GM18868 (cell line): ENCODE results near the gene DMAC2L.
"Not testable (repeated sequence)": the region's sequence is repeated elsewhere in the genome, so short reads cannot be mapped to it uniquely, and the experiment has no call there.

Experiments
- ATAC-seq: cut with Tn5 transposase; IDR thresholded peaks from one replicate; pipeline ENCODE4 v1.9.1; 2021; ENCODE audit warnings: mild to moderate bottlenecking, moderate library complexity; ENCODE audit not compliant: unreplicated experiment

The DMAC2L gene, protein sequence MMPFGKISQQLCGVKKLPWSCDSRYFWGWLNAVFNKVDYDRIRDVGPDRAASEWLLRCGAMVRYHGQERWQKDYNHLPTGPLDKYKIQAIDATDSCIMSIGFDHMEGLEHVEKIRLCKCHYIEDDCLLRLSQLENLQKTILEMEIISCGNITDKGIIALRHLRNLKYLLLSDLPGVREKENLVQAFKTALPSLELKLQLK

DNA sequence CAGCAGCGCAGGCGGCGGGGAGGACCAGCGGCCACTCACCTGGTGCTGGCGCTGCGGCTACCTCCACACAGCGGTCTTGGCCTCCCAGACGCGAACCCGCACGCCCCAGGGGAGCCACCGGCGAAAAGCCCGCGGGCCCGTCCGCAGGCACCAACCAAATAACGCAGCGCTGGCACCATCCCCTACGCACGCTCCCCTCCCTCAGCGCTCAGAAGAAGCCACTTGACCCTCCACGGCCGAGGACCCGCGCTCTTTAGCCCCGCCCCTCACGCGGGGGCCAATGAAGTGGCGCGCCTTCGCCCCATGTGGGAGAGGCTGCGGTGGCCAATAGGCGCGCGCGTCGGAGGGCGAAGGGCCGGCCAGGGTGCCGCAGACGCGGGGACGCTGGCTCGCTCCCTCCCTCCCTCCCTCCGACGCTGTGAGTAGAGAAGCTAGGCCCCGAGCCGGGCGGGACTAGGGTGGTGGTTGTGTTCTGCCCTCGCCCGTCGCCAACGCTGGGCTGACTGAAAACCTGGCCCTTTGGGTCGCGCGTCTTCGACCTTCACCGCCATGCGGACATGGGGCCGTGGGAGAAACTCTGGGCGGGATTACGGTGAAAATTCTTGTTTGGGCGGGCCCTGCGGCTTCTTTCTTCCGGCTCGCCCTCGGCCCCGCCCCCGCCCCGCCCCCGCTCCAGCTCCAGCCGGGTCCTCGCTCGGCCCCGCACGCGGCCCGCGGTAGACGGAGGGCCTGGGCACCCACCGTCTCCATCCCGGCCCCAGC is at the start of gene DMAC2L, which contains the start of gene L2HGDH:
Gene DMAC2L (plus strand): TSS at position 353 of the 762 bp plus-strand sequence. CDS start 9,164 bp downstream, outside the sequence.
Gene L2HGDH (minus strand): TSS at position 258 of the 762 bp plus-strand sequence. CDS start 79 bp downstream, at position 179.
- ATAC-seq, result peak; percentile 93

DNA sequence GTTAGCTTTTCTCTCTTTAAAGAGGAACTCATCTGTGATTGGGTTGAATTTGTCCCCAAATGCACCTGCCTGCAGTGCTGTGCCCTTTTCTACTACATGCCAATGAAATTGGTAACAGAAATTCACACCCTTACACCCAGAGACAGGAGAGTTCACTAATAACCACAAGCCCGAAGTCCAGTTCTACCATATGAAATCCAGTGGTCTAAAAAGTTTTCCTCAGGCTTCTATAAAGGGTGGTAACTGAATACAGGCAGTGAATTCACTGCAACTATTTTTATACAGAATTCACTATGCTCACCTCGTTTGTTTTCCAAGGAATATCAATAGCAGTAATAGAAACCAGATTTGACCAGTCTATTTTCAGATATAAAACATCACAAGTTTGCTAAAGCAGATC is 49.3 kb upstream of the DMAC2L start:
- no peak for ATAC-seq

- no peak for ATAC-seq
Observed at GRCh38 chr14:50263321-50263720, 48.8 kb upstream of the DMAC2L start.

DNA sequence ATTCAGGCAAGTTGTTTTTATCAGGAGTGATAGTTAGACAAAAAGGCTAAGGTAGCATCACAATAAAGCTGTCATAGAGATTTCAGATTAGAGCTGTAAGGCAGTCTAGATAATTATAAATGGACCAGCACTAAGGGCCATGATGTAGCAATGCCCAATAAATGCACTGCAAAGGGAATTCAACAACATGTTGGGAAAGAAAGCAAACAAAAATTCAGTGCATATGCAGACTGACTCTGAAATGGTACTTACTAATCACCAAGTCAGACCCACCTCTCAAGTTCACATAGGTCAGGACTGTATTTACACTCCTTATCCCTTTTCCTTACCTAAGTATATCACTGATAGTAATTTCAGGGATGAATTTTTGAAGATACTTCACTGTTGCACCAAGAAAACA is 47.1 kb upstream of the DMAC2L start:
- ATAC-seq, result no peak

DNA sequence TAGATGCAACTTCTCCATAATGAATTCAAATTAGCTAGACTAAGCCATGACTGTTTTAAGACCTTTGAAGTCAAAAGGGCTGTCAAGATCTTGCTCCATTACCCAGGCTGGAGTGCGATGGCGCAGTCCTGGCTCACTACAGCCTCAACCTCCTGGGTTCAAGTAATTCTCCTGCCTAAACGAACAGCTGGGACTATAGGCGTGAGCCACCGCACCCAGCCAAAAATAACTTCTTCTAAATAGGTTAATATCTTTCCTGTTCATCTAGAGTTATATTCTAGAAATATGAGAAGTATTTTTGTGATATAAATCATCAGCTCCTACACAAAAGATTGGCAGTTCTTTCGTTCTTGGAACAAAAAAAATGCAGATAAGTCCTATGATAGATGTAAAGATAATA is 41.2 kb upstream of the DMAC2L start:
- no peak for ATAC-seq

DNA sequence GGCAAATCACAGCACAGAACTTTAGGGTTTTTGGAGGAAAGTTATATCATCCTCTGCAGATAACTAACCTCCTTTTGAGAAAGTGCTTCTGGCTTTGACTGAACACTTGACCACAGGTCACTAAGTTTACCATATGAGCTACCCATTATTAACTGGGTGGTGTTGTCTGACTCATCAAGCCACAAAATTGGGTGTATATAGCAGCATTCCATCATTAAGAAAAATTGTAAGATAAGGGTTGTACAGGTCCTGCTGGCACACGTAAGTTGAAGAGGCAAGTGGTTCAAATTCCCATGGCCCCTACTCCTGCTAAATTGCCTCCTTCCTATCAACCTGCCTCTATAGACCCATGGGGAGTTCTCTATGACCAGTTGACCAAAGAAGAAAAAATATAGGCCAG is 39.6 kb upstream of the DMAC2L start:
- ATAC-seq, result no peak

GRCh38 chr14:50285861-50286260 is 26.3 kb upstream of the DMAC2L start:
- ATAC-seq, result no peak

- ATAC-seq, result no peak
Observed at GRCh38 chr14:50288146-50288545, 24.0 kb upstream of the DMAC2L start.

DNA sequence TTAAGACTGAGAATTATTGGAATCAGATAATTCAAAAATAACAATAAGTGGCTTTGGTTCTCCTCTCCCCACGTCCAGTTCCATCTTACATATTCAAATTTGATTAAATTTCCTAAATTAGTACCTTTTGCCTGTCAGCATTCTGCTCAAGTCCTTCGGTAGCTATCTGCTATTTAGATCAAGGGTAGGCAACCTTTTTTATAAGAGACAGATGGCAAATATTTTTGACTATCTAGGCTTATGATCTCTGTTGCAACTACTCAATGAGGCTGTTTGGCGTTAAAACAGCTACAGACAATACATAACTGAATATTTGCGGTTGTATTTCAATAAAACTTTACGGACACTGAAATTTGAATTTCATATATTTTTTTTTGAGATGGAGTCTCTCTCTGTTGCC is 21.8 kb upstream of the DMAC2L start:
- ATAC-seq, result no peak

DNA sequence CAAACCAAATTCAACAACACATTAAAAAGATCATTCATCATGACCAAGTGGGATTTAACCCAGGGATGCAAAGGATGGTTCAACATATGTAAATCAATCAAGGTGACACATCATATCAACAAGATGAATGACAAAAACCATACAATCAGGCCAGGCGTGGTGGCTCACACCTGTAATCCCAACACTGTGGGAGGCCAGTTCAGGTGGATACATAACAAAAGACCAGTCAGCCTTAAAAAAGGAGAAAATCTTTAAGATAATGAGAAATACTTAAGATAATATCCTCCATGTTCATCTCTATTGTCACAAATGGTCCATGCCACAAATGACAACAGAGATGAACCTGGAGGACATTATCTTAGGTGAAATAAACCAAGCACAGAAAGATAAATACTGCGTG is 12.5 kb upstream of the DMAC2L start:
- ATAC-seq, result no peak

GRCh38 chr14:50301914-50302313 is 10.2 kb upstream of the DMAC2L start:
- no peak for ATAC-seq

- no peak for ATAC-seq
Observed at GRCh38 chr14:50303744-50304471, 8.2 kb upstream of the DMAC2L start.

GRCh38 chr14:50308363-50308915 is 3.7 kb upstream of the DMAC2L start:
- ATAC-seq, result no peak

GRCh38 chr14:50310445-50310844 is 1.7 kb upstream of the DMAC2L start:
- ATAC-seq, result no peak

- ATAC-seq, result no peak
Observed at GRCh38 chr14:50311337-50311971, 670 bp upstream of the DMAC2L start.

GRCh38 chr14:50312734-50313054 is 570 bp downstream of the DMAC2L start:
- peak; percentile 28 for ATAC-seq

- not testable (repeated sequence) for ATAC-seq
Observed at GRCh38 chr14:50314098-50314497, 2.0 kb downstream of the DMAC2L start.

DNA sequence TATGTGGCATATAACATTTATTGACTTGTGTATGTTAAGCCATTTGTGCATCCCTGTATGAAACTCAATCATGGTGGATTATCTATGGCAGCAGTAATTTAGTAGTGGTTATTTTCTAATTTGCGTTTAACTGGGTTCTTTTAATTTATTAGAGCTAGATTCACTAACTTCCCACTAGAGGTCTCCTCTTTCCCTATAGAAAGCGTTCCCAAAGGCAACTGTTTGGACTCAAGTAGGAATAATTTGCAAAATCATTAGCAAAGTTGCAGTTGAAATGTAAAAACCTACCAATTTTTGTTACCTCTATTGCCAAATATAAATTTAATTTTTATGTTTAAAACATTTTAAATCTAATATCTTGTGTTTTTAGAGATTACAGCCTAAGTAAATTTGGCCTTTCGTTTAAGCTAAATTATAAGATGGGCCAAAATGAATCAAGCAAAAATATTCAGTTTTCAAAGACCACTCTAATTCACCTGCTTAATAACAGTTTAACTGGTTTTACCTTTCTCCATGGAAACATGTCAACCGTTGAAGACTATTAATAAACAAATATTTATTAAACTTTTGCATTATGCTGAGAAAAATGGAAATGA is 6.0 kb downstream of the DMAC2L start:
- no peak for ATAC-seq

- no peak for ATAC-seq
Observed at GRCh38 chr14:50319293-50319692, 7.2 kb downstream of the DMAC2L start.

DNA sequence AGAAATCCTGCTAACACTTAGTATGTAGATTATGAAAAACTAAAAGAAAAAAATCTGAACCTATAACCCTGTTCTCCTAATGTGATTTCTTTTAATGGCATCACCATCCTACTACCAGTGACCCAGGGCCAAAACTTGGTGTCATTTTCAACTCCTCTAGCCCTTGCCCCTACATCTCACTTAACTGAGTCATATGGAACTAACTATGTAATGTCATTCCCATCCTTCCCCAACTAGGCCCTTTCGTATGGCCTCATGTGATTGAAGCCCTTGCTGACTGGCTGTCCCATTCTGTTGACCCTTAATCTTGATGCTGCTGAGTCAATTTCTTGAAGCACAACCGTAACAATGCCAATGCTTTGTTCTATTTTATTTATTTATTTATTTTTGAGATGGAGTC is 7.6 kb downstream of the DMAC2L start:
- no peak for ATAC-seq

DNA sequence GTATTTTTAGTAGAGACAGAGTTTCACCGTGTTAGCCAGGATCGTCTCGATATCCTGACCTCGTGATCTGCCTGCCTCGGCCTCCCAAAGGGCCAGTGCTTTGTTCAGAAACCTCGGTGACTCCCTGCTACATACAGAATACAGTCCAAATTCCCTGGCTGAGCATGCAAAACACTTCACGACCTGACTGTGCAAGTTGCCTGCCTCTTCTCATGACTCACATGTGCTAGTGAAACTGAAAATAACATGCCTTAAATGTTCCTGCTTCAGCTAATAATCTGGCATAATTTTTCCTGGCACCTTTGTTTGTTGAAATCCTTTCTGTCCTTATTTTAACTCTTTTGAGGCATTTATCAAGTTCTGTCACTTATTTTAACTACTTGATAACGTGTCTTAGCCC is 8.2 kb downstream of the DMAC2L start:
- peak; percentile 27 for ATAC-seq
